Measurements from ENCODE around the gene CHP2.

DNA sequence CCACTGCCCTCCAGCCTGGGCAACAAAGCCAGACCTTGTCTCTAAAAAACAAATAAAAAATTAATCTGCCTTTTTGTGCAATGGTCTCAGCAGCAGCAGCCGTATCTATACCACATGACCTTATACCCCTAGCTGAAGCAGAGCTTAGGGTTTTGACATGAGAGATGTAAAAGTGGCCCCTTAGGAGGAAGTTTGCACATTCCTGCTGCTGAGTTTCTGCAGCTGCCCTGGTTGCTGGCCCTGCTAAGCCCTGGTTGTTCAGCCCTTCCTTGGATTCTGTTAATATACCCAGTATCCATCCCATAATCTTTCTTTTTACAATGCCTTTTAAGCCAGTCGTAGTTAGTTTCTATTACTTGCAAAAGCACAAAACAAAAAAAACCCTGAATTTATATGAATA is 48.0 kb downstream of the CHP2 start:
- TF ChIP-seq, protein P1, sequence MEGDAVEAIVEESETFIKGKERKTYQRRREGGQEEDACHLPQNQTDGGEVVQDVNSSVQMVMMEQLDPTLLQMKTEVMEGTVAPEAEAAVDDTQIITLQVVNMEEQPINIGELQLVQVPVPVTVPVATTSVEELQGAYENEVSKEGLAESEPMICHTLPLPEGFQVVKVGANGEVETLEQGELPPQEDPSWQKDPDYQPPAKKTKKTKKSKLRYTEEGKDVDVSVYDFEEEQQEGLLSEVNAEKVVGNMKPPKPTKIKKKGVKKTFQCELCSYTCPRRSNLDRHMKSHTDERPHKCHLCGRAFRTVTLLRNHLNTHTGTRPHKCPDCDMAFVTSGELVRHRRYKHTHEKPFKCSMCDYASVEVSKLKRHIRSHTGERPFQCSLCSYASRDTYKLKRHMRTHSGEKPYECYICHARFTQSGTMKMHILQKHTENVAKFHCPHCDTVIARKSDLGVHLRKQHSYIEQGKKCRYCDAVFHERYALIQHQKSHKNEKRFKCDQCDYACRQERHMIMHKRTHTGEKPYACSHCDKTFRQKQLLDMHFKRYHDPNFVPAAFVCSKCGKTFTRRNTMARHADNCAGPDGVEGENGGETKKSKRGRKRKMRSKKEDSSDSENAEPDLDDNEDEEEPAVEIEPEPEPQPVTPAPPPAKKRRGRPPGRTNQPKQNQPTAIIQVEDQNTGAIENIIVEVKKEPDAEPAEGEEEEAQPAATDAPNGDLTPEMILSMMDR (IDR thresholded peaks at IDR 0.05): no peak
- no peak for TF ChIP-seq ZFX (IDR thresholded peaks at IDR 0.05; ENCODE audit: borderline replicate concordance)
